Stimulated activated naive CD8-positive, alpha-beta T cell treated with anti-CD3 and anti-CD28 coated beads, Interleukin-15, Interleukin-2, amounts not matched to agents 100 ng/mL and 50 ng/mL, for 24 hours (primary cell): Measurements from ENCODE around the gene MYO15A.
A peak's percentile ranks its signal among the peaks of the same experiment; 100 is the strongest.

Source experiments
- H3K27ac Mint-ChIP-seq: one replicate; pipeline ENCODE4 v1.8.0; 2021; ENCODE audit warnings: mild to moderate bottlenecking, mixed read lengths
- H3K27me3 Mint-ChIP-seq: one replicate; pipeline ENCODE4 v1.8.0; 2021; ENCODE audit warnings: mixed read lengths
- H3K36me3 Mint-ChIP-seq: one replicate; pipeline ENCODE4 v1.8.0; 2021; ENCODE audit warnings: low read depth, mixed read lengths
- H3K4me1 Mint-ChIP-seq: one replicate; pipeline ENCODE4 v1.8.0; 2021; ENCODE audit warnings: low read depth, mixed read lengths
- H3K4me3 Mint-ChIP-seq: one replicate; pipeline ENCODE4 v1.8.0; 2021; ENCODE audit warnings: mild to moderate bottlenecking, mixed read lengths
- H3K9me3 Mint-ChIP-seq: one replicate; pipeline ENCODE4 v1.8.0; 2021; ENCODE audit warnings: mixed read lengths

The MYO15A gene

GRCh38 chr17:18156171-18156975, 47.8 kb downstream of the MYO15A start:
- no peak overlapping the region for H3K4me3 Mint-ChIP-seq
- no peaks in the 10 kb centered on the region for H3K36me3 Mint-ChIP-seq
- H3K27ac Mint-ChIP-seq, result no peak overlapping the region
- H3K4me1 Mint-ChIP-seq, result peaks cover 24% of the 10 kb centered on the region
- no peaks in the 10 kb centered on the region for H3K27me3 Mint-ChIP-seq
- no peaks in the 10 kb centered on the region for H3K9me3 Mint-ChIP-seq

DNA sequence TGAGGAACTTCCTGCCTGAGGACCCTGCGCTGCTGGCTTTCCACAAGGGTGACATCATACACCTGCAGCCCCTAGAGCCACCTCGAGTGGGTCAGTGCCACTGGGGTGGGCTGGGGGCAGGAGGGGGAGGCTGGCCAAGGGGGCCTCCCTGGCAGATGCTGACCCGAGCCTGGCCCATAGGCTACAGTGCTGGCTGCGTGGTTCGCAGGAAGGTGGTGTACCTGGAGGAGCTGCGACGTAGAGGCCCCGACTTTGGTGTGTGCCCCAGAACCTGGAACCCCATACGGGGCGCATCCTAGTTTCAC, 48.4 kb downstream of the MYO15A start:
- H3K27ac Mint-ChIP-seq, result no peak overlapping the region
- no peaks in the 10 kb centered on the region for H3K27me3 Mint-ChIP-seq

GRCh38 chr17:18157354-18157985, 48.9 kb downstream of the MYO15A start:
- Mint-ChIP-seq H3K27ac (no peak overlapping the region), H3K27me3 (no peaks in the 10 kb centered on the region), H3K4me1 (peaks cover 24% of the 10 kb centered on the region), H3K36me3 (no peaks in the 10 kb centered on the region), H3K4me3 (peak overlapping the region; percentile 70), H3K9me3 (no peaks in the 10 kb centered on the region)

More for the DNA sequence above, 48.4 kb downstream of the MYO15A start:
- peaks cover 24% of the 10 kb centered on the region for H3K4me1 Mint-ChIP-seq
- H3K9me3 Mint-ChIP-seq, result no peaks in the 10 kb centered on the region
- no peak overlapping the region for H3K4me3 Mint-ChIP-seq
- H3K36me3 Mint-ChIP-seq, result no peaks in the 10 kb centered on the region

DNA sequence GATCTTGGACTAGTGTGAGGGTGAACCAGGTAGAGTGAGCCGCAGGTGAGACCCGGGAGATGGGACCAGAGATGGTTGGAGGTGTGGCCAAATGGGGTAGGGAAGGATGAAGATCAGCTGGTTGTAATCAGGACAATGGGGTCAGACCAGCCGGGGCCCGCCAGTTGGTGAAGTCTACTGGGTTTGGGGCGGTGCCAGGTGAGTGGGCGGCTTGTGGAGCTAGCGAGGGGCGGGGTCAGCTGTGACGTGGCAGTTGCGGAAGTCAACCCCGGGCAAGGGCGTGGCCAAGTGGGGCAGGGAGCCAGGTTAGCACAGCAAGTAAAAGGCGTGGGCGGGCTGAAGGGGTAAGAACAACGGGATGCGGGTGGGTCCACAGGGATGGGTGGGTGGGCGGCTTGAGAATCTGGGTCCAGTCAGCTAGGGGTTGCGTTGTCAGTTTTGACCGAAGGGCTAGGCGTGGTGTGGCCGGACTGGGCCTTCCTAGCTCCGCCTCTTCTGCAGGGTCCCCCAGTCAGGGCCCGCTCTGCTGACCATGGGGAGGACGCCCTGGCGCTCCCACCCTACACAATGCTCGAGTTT, 49.6 kb downstream of the MYO15A start:
- H3K4me1 Mint-ChIP-seq, result peaks cover 20% of the 10 kb centered on the region

GRCh38 chr17:18159551-18160120, 51.1 kb downstream of the MYO15A start:
- Mint-ChIP-seq H3K27ac (no peak overlapping the region), H3K4me3 (peak overlapping the region; percentile 35), H3K36me3 (no peaks in the 10 kb centered on the region), H3K4me1 (peaks cover 13% of the 10 kb centered on the region), H3K9me3 (no peaks in the 10 kb centered on the region), H3K27me3 (no peaks in the 10 kb centered on the region)

More for the DNA sequence above, 49.6 kb downstream of the MYO15A start:
- no peaks in the 10 kb centered on the region for H3K36me3 Mint-ChIP-seq
- H3K27me3 Mint-ChIP-seq, result no peaks in the 10 kb centered on the region
- peak overlapping the region; percentile 70 for H3K4me3 Mint-ChIP-seq
- H3K27ac Mint-ChIP-seq, result peak overlapping the region; percentile 26
- H3K9me3 Mint-ChIP-seq, result no peaks in the 10 kb centered on the region

DNA sequence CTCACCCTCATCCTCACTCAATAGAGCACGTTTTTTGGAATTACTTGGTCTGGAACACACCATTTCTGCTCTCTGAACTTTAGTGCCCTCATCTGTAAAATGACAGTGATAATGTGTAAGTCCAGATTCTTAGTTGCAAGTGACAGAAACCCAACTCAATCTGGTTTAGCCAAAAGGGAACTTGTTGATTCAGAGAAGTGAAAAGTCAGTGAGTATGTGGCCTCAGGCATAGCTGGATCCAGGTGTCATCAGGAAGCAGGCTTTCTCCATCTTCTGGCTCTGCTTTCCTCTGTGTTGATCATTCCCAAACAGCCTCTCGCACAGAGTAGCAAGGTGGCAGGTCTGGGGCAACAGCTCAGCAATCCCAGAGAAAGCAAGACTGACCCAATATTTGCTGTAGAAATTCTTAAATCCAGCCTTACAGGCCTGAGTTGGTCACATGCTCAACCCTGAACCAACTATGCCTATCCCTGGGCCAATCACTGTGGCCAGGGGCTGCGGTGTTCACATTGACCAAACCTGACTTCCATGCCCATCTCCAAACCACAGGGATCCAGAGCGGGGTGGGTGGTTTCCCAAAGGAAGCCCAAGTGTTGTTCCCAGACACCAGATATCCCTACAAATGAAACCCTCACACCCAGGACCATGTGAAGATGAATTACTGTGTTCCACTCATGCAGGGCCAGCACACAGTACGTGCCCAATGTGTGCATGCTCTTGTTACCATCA, 51.7 kb downstream of the MYO15A start:
- no peaks in the 10 kb centered on the region for H3K27me3 Mint-ChIP-seq
- H3K36me3 Mint-ChIP-seq, result no peaks in the 10 kb centered on the region
- peak overlapping the region; percentile 34 for H3K27ac Mint-ChIP-seq
- no peak overlapping the region for H3K4me3 Mint-ChIP-seq
- peaks cover 13% of the 10 kb centered on the region for H3K4me1 Mint-ChIP-seq
- no peaks in the 10 kb centered on the region for H3K9me3 Mint-ChIP-seq

- no peaks in the 10 kb centered on the region for H3K27me3 Mint-ChIP-seq
- H3K9me3 Mint-ChIP-seq, result no peaks in the 10 kb centered on the region
- H3K4me1 Mint-ChIP-seq, result peaks cover 13% of the 10 kb centered on the region
- no peak overlapping the region for H3K27ac Mint-ChIP-seq
- no peaks in the 10 kb centered on the region for H3K36me3 Mint-ChIP-seq
- H3K4me3 Mint-ChIP-seq, result no peak overlapping the region
These were observed 52.9 kb downstream of the MYO15A start for GRCh38 chr17:18161207-18162145.

- Mint-ChIP-seq H3K27ac (no peak overlapping the region), H3K36me3 (no peaks in the 10 kb centered on the region), H3K9me3 (no peaks in the 10 kb centered on the region), H3K4me3 (no peak overlapping the region), H3K27me3 (no peaks in the 10 kb centered on the region), H3K4me1 (peaks cover 4% of the 10 kb centered on the region)
These were observed 55.0 kb downstream of the MYO15A start for GRCh38 chr17:18163547-18163946.

DNA sequence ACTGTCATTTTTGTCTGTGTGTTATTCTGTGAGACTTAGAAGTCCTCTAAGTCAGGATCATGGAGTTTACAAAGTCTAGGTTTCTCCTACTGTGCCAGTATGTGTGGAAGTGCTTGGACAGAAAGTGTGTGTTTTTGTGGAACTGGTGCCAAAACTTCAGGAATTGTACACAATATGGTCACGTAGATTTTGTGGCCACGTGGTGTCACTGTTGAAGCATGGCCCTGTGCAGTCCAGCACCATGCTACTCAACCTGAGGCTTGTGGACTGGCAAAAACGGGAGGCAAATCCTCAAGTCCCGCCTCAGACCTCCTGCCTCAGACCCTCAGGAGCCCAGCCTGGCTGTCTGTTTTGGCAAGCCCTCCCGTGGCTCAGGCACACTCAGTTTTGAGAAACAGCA, 58.3 kb downstream of the MYO15A start:
- H3K9me3 Mint-ChIP-seq, result no peaks in the 10 kb centered on the region
- H3K36me3 Mint-ChIP-seq, result no peaks in the 10 kb centered on the region
- no peaks in the 10 kb centered on the region for H3K27me3 Mint-ChIP-seq
- H3K27ac Mint-ChIP-seq, result no peak overlapping the region
- H3K4me3 Mint-ChIP-seq, result no peak overlapping the region
- no peaks in the 10 kb centered on the region for H3K4me1 Mint-ChIP-seq

- H3K4me3 Mint-ChIP-seq, result no peak overlapping the region
- no peaks in the 10 kb centered on the region for H3K9me3 Mint-ChIP-seq
- H3K27ac Mint-ChIP-seq, result no peak overlapping the region
- H3K27me3 Mint-ChIP-seq, result no peaks in the 10 kb centered on the region
- H3K4me1 Mint-ChIP-seq, result no peaks in the 10 kb centered on the region
- H3K36me3 Mint-ChIP-seq, result no peaks in the 10 kb centered on the region
These were observed 58.9 kb downstream of the MYO15A start for GRCh38 chr17:18167421-18167820.

GRCh38 chr17:18172531-18173278, 64.1 kb downstream of the MYO15A start:
- no peak overlapping the region for H3K4me3 Mint-ChIP-seq

DNA sequence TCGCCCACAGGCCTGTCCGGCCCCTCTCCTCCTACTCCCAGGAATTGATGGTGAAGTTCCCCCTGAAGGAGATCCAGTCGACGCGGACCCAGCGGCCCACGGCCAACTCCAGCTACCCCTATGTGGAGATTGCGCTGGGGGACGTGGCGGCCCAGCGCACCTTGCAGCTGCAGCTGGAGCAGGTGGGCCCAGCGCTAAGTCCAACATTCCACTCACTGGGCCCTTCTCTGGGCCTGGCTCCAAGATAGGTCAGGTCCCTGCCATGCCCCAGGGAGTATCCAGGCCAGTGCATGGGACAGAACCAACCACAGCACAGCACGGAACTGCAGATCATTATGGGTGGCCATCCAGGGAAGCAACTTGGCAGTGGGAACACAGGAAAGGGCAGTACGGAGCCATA, 65.2 kb downstream of the MYO15A start:
- no peaks in the 10 kb centered on the region for H3K9me3 Mint-ChIP-seq
- H3K27me3 Mint-ChIP-seq, result no peaks in the 10 kb centered on the region
- no peak overlapping the region for H3K4me3 Mint-ChIP-seq
- H3K4me1 Mint-ChIP-seq, result no peaks in the 10 kb centered on the region
- H3K36me3 Mint-ChIP-seq, result no peaks in the 10 kb centered on the region
- no peak overlapping the region for H3K27ac Mint-ChIP-seq

More at GRCh38 chr17:18172531-18173278, 64.1 kb downstream of the MYO15A start:
- Mint-ChIP-seq H3K27me3 (no peaks in the 10 kb centered on the region), H3K27ac (no peak overlapping the region), H3K9me3 (no peaks in the 10 kb centered on the region), H3K4me1 (no peaks in the 10 kb centered on the region), H3K36me3 (no peaks in the 10 kb centered on the region)

DNA sequence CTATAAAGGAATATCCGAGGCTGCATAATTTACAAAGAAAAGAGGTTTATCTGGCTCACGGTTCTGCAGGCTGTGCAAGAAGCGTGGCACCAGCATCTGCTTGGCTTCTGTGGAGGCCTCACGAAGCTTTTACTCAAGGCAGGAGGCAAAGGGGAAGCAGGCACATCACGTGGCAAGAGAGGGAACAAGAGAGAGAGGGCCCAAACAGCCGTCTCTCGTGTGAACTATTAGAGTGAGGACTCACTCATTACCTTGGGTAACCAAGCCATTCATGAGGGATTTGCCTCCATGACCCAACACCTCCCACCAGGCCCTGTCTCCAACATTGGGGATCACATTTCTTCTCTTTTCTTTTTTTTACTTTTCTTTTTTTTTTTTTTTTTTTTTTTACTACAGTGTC, 67.6 kb downstream of the MYO15A start:
- Mint-ChIP-seq H3K36me3 (no peaks in the 10 kb centered on the region), H3K4me3 (no peak overlapping the region), H3K9me3 (no peaks in the 10 kb centered on the region), H3K4me1 (peaks cover 13% of the 10 kb centered on the region), H3K27ac (no peak overlapping the region), H3K27me3 (no peaks in the 10 kb centered on the region)
